ENCODE measurements around the gene GOLGA3.
"Not testable (repeated sequence)": the region's sequence is repeated elsewhere in the genome, so short reads cannot be mapped to it uniquely, and the experiment has no call there.

Gene GOLGA3

GRCh38 chr12:132812631-132813305 is 15.9 kb downstream of the GOLGA3 start:
- DNase-seq (ENCODE audit: low read depth, low spot score): no peak

- peak; percentile 73 for DNase-seq (ENCODE audit: low read depth, low spot score)
These were observed 19.3 kb downstream of the GOLGA3 start for GRCh38 chr12:132809391-132809790.

- peak; percentile 17 for DNase-seq (ENCODE audit: low read depth, low spot score)
These were observed 21.2 kb downstream of the GOLGA3 start for GRCh38 chr12:132807295-132808092.

- no peak for DNase-seq (ENCODE audit: low read depth, low spot score)
These were observed 21.8 kb downstream of the GOLGA3 start for GRCh38 chr12:132806857-132807256.

GRCh38 chr12:132804426-132804861 is 24.2 kb downstream of the GOLGA3 start:
- peak; percentile 47 for DNase-seq (ENCODE audit: low read depth, low spot score)

GRCh38 chr12:132803888-132804287 is 24.8 kb downstream of the GOLGA3 start:
- no peak for DNase-seq (ENCODE audit: low read depth, low spot score)

- no peak for DNase-seq (ENCODE audit: low read depth, low spot score)
These were observed 25.5 kb downstream of the GOLGA3 start for GRCh38 chr12:132803125-132803524.

- no peak for DNase-seq (ENCODE audit: low read depth, low spot score)
These were observed 26.9 kb downstream of the GOLGA3 start for GRCh38 chr12:132801741-132802140.

- no peak for DNase-seq (ENCODE audit: low read depth, low spot score)
These were observed 29.8 kb downstream of the GOLGA3 start for GRCh38 chr12:132798836-132799235.

- DNase-seq (ENCODE audit: low read depth, low spot score): no peak
These were observed 30.7 kb downstream of the GOLGA3 start for GRCh38 chr12:132797820-132798570.

- no peak for DNase-seq (ENCODE audit: low read depth, low spot score)
These were observed 32.8 kb downstream of the GOLGA3 start for GRCh38 chr12:132795847-132796246.

GRCh38 chr12:132791940-132792339 is 36.7 kb downstream of the GOLGA3 start:
- DNase-seq (ENCODE audit: low read depth, low spot score): not testable (repeated sequence)

GRCh38 chr12:132789099-132789471 is 39.6 kb downstream of the GOLGA3 start:
- no peak for DNase-seq (ENCODE audit: low read depth, low spot score)

- no peak for DNase-seq (ENCODE audit: low read depth, low spot score)
These were observed 40.1 kb downstream of the GOLGA3 start for GRCh38 chr12:132788375-132789098.

- no peak for DNase-seq (ENCODE audit: low read depth, low spot score)
These were observed 40.8 kb downstream of the GOLGA3 start for GRCh38 chr12:132787877-132788276.

GRCh38 chr12:132786192-132786591 is 42.5 kb downstream of the GOLGA3 start:
- DNase-seq (ENCODE audit: low read depth, low spot score): no peak

- no peak for DNase-seq (ENCODE audit: low read depth, low spot score)
These were observed 44.1 kb downstream of the GOLGA3 start for GRCh38 chr12:132784580-132784979.

GRCh38 chr12:132783917-132784531 is 44.6 kb downstream of the GOLGA3 start:
- DNase-seq (ENCODE audit: low read depth, low spot score): no peak

GRCh38 chr12:132781938-132782337 is 46.7 kb downstream of the GOLGA3 start:
- no peak for DNase-seq (ENCODE audit: low read depth, low spot score)

GRCh38 chr12:132779781-132780353 is 48.8 kb downstream of the GOLGA3 start:
- no peak for DNase-seq (ENCODE audit: low read depth, low spot score)

GRCh38 chr12:132777614-132778013 is 51.1 kb downstream of the GOLGA3 start:
- DNase-seq (ENCODE audit: low read depth, low spot score): no peak

Data from ELF-1 (cell line).